Effector CD8-positive, alpha-beta T cell (primary cell): Measurements from ENCODE around the gene KRTAP5-7.
"Not testable (repeated sequence)": the region's sequence is repeated elsewhere in the genome, so short reads cannot be mapped to it uniquely, and the experiment has no call there.

Experiments
- DNase-seq: peaks from one replicate; lab custom pipeline; 2025; lab: John Stamatoyannopoulos, UW

Gene KRTAP5-7

DNA sequence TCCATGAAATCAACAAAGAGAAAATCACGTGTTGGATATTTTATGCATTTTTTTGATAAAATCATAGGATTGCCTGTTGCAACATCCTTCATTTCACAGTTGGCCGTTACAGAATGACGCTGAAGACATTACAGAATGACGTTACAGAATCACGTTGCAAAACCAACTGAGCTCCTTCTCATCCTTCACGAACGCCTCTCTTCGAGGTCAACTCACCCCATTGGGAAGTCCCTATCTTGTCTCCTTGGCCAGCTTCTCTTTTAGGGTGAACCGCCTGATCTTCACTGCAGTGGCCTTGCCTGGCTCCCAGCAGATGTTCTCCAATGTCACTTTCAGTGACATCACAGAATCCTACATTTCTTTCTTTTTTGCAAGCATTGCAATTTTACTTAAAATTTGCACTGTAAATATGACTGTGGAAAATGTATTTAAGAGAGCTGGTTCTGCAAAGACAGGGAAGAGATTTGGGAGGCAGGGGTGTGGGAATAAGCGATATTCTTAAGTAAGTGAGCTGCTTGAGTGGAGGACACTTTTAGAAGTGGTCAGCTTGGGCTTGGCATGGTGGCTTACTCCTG is 5.1 kb downstream of the KRTAP5-7 start:
- DNase-seq = no peak

DNA sequence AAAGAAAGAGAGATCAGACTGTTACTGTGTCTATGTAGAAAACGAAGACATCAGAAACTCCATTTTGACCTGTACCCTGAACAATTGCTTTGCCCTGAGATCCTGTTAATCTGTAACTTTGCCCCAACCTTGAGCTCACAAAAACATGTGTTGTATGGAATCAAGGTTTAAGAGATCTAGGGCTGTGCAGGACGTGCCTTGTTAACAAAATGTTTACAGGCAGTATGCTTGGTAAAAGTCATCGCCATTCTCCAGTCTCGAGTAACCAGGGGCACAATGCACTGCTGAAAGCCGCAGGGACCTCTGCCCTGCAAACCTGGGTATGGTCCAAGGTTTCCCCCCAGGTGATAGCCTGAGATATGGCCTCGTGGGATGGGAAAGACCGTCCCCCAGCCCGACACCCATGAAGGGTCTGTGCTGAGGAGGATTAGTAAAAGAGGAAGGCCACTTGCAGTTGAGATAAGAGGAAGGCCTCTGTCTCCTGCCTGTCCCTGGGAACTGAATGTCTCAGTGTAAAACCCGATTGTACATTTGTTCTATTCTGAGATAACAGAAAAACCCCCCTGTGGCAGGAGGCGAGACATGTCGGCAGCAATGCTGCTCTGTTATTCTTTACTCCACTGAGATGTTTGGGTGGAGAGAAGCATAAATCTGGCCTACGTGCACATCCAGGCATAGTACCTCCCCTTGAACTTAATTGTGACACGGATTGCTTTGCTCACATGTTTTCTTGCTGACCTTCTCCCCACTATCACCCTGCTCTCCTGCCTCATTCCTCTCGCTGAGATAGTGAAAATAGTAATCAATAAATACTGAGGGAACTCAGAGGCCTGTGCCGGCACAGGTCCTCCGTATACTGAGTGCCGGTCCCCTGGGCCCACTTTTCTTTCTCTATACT is 7.9 kb downstream of the KRTAP5-7 start:
- DNase-seq = not testable (repeated sequence)

DNA sequence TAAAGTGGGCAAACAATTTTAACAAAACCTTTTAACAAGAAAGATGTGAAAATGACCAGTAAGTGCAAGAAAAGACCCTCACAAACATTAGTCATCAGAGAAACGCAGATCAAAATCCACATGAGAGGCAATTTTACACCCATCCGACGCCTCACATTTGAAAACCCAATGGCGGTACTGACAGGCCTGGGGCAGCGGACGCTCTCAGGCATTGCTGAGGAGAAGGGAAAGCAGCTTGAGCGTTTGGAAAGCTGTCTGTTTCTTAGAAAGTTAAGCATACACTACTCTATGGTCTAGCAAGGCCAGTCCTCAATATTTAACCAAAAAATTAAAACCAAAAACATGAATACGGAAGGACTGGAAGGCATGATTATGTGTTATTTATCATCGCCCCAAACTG is 8.8 kb downstream of the KRTAP5-7 start:
- DNase-seq = no peak

DNA sequence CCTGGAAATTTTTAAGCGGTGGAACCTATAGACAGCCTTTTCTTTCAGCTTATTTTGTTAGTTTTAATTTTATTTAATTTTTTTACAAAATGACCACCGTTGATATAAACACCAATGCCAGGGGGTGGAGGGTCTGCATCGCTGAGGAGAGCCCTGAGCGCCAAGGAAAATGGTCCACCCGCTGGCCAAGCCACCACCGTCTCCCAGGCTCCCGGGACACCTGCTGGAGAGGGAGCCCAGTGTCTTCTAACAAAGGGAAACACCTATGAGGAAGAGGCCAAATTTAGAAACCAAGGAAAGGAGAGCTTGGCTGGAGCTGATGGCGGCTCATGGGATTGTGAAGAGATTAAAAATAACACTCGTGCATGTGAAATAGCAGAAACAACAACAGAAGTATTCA is 10.5 kb downstream of the KRTAP5-7 start:
- no peak for DNase-seq

DNA sequence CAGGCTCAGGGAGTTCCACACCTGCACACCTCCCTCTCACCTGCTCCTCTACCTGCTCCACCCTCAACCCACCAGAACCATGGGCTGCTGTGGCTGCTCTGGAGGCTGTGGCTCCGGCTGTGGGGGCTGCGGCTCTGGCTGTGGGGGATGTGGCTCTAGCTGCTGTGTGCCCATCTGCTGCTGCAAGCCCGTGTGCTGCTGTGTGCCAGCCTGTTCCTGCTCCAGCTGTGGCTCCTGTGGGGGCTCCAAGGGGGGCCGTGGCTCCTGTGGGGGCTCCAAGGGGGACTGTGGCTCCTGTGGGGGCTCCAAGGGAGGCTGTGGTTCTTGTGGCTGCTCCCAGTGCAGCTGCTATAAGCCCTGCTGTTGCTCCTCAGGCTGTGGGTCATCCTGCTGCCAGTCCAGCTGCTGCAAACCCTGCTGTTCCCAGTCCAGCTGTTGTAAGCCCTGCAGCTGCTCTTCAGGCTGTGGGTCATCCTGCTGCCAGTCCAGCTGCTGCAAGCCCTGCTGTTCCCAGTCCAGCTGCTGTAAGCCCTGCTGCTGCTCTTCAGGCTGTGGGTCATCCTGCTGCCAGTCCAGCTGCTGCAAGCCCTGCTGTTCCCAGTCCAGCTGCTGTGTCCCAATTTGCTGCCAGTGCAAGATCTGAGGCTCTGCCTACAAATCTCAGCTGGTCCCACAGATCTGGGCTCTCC is 11.1 kb downstream of the KRTAP5-7 start, which contains the start of gene KRTAP5-8:
Gene KRTAP5-8, plus strand, starts transcription at position 49 of the 689 bp plus-strand sequence. Its CDS starts 31 bp downstream, at position 80.
- DNase-seq = not testable (repeated sequence)

DNA sequence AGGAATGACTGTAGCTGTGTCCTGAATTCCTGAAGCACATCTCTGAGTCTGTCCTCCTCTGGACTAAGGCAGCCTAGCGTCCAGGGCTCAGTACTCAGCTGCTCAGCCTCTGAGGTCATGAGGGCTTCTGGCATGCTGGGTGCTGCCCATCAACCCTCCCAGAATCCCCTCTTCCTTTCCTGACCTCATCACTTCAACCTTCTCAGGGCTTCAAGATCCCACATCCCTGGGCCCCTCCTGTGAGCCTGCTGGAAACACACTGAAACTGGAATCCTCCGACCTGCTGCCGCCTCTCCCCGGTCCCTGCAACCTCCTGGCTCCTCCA is 11.6 kb downstream of the KRTAP5-7 start:
- no peak for DNase-seq

DNA sequence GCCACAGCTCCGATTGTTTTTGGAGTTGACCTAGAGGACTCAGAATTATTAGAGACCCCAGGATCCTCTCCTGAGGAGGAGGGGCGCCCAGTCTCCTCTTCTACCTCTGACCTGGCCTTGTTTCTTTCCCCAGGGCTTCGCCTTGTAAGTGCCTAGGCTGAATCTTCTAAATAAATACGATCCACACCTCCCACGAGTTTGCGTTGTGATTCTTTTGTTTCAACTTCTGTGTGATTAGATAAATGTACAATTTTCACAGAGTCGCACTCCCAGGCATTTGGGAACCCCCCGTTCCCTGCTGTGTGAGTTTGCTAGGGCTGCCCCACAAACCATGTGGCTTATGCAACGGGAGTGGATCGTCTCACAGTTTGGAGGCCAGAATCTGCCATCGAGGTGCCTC is 11.9 kb downstream of the KRTAP5-7 start:
- DNase-seq = no peak

DNA sequence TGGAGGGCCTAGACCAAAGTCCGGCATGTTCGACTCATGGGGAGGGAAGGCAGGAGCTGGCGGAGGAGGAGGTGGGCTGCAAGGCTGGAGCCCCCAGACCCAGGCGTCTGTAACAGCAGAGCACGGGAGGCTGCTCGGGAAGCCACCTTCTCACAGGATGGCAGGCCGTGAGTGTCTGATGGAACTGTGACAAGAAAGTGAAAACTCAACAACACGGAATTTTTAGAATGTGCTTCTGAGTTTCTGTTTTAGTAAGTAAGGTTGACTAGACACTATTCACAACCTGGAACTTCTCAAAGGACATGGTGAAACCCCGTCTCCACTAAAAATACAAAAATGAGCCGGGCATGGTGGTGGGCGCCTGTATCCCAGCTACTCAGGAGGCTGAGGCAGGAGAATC is 12.9 kb downstream of the KRTAP5-7 start:
- DNase-seq = not testable (repeated sequence)

DNA sequence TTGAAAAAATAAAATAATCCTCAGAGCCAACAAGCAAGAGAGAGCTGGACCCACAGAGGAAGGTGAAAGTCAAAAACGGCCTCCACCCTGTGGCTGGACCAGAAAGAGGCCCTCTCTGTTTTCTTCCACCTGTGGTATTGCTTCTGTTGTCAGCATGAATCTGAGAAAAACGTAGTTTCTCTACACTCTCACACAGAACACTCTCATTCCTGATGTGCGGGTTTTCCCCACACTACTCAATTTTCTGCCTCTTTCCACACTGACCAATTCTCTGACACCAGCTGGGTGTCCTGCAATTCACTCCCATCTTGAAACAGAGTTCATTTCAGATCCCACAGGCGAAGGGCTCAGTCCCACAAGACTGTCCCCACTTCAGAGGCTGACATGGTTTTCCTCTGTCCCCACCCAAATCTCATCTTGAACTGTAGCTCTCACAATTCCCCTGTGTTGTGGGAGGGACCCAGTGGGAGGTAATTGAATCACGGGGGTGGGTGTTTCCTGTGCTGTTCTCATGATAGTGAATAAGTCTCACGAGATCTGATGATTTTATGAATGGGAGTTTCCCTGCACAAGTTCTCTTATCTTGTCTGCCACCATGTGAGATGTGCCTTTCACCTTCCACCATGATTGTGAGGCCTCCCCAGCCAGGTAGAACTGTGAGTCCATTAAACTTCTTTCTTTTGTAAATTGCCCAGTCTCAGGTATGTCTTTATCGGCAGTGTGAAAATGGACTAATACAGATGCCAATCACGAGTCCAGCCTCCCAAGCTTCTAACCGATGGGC is 13.6 kb downstream of the KRTAP5-7 start:
- not testable (repeated sequence) for DNase-seq

DNA sequence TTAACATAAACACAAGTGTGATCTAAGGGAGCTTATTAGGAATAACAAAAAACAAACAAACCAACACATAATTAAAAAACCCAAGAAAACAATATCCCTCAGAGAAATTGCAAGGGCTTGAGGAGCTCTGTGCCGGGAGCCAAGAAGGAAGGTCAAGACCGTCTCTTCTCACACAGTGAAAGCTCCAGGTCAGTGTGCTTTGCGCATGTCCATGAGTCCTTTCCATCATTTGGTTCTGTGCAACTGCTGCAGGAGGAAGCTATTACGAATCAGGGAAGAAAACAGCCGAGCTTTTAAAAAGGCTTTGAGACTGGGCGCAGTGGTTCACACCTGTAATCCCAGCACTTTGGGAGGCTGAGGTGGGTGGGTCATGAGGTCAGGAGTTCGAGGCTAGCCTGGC is 15.3 kb downstream of the KRTAP5-7 start:
- DNase-seq = no peak

DNA sequence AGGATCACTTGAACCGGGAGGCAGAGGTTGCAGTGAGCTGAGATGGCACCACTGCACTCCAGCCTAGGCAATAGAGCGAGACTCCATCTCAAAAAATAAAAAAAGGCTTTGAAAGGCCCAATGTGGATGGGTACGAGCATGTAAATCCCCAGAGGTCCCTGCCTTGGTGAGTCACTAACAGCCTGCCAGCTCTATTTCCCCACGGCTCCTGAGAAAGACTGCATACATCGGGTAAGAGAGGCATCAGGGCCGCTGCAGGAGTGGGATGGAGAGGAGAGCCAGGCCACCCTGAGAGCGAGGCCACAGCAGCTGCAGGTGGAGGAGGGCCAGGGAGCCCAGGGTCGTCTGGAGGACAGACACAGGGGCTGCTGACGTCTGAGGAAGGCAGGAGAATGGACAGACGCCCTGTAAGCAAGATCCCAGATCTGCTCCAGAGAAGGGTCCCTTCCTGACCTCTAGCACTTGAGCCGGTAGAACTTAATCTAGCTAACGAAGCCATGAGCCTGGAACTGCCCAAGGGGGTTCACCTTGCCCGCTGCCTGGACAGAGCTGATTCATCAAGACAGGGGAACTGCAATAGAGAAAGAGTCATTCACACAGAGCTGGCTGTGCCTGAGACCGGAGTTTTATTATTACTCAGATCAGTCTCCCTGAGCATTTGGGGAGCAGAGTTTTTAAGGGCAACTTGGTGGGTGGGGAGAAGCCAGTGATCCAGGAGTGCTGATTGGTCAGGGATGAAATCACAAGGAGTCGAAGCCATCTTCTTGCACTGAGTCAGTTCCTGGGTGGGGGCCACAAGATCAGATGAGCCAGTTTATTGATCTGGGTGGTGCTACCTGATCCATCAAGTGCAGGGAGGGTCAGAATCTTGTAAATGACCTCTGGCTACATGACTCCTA is 16.1 kb downstream of the KRTAP5-7 start:
- DNase-seq = no peak

DNA sequence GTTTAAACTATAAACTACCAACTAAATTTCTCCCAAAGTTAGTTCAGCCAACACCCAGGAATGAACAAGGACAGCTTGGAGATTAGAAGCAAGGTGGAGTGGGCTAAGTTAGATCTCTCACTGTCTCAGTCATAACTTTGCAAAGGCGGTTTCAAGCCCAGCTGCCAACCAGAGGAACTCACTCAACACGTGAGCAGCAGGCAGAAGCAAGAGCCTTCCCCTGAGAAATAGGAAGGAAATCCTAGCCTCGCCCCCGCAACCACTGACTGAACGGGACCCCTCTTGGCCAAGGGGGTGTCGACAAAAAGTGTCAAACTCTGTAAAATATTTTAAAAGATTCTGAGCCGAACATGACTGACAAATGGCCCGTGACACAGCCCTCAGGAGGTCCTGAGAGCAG is 16.8 kb downstream of the KRTAP5-7 start:
- DNase-seq = no peak

DNA sequence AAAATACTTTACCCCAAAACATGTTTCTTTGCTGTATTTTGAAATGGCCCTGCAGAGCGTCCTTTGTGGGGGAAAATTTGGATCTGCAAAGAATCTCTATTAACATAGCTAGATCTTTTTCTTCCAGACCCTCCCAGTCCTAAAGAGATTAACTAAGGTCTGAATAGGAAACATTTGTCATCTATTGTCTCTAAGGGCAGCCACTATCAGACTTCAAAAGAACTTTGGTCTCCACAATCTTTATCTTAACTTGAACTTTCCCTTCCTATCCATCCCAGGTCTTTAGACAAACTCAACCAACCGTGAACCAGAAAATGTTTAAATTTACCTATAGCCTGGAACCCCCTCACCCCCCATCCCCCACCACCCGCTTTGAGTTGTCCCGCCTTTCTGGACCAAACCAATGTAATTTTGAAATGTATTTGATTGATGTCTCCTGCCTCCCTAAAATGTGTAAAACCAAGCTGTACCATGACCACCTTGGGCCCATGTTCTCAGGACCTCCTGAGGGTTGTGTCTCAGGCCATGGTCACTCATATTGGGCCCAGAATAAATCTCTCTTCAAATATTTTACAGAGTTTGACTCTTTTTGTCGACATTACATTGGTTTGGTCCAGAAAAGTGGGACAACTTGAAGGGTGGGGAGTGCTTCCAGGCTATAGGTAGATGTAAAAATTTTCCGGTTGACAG is 17.6 kb downstream of the KRTAP5-7 start:
- DNase-seq = no peak

DNA sequence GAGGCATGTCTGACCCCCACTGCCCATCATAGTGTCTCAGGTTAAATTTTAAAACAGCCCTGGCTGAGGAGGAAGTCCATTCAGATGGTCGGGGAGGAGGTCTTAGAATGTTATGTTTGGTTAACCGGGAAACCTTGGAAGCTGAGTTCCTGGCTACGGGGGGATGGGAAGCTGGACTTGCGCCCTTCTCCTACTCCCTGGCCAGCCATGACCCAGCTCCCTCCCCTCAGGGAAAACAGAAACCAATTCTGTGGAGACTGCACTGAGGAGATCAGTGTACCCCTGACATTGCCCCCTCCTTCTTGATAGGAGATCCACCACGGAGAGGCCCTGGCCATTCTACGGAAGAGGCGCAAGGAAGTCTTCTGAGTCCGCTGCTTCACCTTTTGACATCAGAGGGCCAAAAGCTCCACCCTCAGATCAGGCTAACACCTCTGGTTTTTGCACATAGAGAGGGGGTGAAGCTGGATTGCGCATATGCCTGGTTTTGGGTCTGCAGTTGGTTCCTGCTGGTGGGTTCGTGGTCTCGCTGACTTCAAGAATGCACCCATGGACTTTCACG is 18.4 kb downstream of the KRTAP5-7 start:
- DNase-seq = no peak

DNA sequence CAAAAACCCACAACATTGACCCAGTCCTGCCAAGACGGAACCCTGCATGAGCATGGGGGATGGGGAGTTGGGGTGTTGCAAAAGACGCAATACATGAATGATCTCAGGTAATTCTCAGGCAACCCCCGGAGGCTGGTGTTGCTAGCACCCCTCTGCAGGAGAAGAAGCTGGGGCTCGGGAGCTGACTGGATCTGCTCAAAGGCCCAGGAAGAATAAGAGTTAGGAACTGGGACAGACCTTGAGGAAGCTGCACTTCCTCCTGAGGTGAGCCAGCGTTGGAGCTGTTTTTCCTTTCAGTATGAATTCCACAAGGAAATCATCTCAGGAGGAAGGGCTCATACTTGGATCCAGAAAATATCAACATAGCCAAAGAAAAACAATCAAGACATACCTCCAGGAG is 21.1 kb downstream of the KRTAP5-7 start, which contains the start of gene KRTAP5-9:
Gene KRTAP5-9, plus strand, starts transcription at position 301 of the 400 bp plus-strand sequence. CDS start 238 bp downstream, outside the sequence.
- DNase-seq = no peak

DNA sequence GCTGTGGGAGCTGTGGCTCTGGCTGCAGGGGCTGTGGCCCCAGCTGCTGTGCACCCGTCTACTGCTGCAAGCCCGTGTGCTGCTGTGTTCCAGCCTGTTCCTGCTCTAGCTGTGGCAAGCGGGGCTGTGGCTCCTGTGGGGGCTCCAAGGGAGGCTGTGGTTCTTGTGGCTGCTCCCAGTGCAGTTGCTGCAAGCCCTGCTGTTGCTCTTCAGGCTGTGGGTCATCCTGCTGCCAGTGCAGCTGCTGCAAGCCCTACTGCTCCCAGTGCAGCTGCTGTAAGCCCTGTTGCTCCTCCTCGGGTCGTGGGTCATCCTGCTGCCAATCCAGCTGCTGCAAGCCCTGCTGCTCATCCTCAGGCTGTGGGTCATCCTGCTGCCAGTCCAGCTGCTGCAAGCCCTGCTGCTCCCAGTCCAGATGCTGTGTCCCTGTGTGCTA is 21.7 kb downstream of the KRTAP5-7 start:
- DNase-seq = no peak

DNA sequence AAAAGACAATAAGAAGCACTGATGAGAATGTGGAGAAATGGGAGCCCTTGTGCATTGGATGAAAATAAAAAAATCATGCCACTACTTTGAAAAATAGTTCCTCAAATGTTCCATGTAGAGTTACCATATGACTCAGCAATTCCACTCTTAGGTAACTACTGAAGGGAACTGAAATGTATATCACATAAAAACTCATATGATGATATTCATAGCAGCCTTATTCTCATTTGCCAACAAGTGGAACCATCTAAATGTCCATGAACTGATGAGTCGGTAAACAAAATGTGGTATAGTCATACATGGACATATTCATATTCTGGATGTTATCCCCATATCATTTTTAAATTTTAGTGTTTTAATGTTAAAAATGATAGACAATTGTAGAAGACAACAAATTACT is 24.6 kb downstream of the KRTAP5-7 start:
- no peak for DNase-seq

DNA sequence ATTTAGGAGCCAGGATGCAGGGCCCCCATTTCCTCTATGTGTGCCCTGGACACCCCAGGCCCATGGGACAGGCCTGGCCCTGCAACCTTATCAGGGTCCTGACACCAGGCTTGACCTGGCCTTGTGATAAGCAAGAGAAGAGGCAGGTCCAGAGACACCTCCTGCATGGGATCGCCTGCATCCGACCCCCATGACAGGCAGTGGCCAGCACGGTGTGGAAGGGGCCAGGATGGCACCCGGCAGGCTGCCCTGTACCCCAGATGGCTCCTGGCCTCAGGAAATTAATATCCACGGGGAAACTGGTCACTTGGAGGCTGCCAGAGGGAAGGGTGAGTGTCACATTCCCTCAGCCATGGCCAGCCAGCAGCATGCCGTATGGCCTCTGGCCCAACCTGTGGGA is 27.9 kb downstream of the KRTAP5-7 start:
- DNase-seq = no peak

DNA sequence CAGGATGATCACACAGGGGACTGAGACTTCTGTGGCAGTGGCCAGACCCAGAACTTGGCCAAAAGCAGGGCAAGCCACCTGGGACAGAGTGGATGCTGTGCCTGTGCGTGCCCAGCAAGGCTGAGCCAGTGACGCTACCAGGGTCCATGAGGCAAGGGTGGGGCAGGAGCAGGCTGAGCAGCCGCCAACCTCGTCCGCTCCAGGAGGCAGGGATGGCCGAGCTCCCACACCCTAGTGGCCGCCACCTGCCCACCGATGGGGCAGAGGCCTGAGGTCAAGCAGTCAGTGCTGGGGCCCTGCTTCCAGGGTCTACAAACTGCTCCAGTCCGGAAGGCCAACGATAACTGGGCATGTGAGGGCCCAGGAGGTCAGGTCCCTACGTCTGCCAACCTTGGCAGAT is 28.4 kb downstream of the KRTAP5-7 start:
- no peak for DNase-seq

DNA sequence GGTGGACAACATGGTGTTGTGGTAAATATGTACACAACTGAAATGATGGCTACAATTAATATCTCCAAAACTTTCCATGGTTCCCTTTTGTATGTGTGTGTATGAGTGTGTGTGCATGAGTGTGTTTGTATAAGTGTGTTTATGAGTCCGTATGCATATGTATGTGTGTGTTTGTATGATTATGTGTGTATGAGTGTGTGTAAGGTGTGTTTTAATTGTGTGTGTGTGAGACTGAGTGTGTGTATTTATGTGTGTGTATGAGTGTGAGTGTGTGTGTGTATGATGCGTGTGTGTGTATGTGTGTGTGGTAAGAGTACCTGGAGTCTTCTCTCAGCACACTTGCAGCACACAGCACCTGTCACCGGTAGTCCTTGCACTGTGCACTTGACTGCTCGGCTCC is 29.0 kb downstream of the KRTAP5-7 start:
- no peak for DNase-seq
